ENCODE data around the gene DPH7.
"Not testable (repeated sequence)": the region's sequence is repeated elsewhere in the genome, so short reads cannot be mapped to it uniquely, and the experiment has no call there.

The DPH7 gene

DNA sequence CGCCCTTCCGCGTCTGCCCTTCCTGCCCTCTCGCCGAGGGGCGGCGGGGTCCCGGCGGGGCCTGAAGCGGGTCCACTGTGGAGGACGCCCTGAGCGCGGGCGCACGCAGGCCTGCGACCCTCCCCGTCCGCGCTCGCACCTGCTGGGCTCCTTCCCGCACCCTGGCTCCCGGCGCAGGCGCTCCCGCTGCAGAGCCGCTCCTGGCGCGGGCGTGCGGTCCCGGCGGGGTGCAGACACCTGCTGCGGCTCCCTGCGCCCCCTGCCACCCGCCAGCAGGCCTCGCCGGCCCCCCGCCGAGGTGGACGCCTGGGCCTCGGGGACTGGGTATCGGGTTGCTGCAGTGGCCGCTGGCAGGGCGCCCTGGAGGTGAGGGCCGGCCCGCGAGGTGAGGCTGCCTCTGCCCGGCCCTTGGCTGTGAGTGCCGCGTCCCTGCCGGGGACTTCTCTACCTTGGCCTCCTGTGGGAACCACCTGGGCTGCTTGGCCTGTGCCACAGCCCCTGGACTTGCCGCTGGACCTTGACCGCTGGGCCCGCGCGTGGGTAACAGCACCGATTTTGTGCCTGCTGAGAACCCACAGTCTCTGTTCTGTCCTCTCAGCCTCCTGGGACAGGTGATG lies 27.4 kb upstream of the DPH7 start:
- DNase-seq (ENCODE audit: low spot score) = peak; percentile 39

DNA sequence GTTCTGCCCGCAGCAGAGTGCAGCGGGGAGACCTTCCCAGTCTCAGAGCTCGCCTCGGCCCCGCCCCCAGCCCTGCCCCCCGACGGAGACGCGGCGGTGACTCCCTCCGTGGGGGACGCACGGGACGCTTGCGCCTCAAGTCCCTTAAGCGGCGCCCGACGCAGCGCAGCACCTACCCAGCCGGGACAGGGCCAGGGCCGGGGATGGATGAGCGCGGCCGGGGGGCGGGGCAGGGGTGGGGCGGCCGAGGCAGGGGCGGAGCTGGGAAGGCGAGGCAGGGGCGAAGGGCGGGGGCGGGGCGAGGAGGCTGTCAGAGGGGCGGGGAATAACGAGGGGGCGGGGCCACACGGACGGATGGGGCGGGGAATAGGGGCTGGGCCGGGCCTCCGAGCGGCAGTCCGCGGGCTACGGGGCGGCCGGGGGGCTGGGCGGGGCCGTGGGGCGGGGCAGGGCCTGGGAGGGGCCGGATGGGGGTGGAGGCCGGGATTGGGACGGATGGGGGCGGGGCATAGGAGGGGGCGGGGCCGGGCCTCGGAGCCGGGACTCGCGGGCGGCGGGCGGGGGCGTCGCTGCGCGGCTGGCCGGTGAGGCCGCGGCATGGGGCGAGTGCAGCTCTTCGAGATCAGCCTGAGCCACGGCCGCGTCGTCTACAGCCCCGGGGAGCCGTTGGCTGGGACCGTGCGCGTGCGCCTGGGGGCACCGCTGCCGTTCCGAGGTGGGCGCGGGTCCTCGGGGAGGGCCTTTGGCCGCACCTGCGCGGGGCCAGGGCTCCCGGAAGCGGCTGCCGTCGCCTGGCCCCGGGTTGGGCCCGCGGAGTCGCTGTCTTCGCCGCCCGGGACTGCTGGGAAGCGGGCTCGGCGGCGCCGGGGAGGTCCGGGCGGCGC lies 26.6 kb upstream of the DPH7 start, which contains the start of gene ARRDC1:
Gene ARRDC1, plus strand, starts transcription at position 566 of the 884 bp plus-strand sequence. Its CDS starts 32 bp downstream, at position 598.
- peak; percentile 91 for DNase-seq (ENCODE audit: low spot score)

DNA sequence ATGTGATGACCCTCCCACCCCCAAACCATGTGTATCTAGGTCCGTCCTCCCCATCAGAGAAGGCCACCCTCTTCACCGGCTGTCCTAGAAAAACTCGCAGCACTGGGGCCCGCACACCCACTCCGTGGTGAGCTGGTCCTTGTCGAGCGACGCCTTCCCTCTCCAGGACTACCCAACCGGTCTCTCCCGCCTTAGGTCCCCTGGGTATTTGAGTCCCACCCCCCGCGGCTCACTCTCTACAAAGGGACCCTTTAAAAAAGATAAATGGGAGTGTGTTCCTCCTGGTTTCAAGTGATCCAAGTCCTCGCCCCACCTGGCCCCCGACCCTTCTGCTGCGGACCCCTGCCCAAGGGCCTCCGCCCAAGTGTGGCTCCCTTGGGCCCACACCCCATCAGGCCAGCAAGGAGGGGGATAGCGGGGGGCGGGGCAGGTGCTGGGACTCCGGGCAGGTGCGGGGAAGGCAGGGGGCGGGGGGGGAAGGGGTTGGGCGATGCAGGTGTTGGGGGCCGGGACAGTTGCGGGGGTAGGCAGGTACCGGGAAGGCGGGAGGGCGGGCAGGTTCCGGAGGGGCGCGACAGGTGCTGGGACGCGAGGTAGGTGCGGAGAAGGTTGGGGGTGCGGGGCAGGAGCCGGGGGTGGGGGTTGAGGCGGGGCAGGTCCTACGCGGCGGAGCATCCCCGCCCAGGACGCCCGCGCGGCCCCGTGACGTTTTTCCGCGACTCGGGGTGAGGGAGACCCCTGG lies 25.8 kb upstream of the DPH7 start:
- DNase-seq (ENCODE audit: low spot score) = no peak

DNA sequence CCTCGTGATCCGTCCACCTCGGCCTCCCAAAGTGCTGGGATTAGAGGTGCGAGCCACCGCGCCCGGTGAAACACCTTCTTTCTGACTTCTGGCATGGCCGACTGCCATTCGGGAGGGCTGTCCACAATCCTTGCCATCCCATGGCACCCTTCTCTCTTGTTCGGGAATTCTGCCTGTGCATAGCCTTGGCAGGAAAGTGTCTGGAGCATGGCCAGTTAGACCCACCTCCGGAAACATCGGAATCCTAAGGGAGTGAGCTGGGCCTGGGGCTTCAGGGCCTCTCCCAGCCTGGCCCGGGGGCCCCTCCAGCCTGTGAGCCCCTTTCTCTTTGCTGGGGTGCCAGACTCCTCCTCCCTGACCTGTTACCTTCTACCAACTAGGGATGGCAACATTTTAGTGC lies 25.2 kb upstream of the DPH7 start:
- no peak for DNase-seq (ENCODE audit: low spot score)

DNA sequence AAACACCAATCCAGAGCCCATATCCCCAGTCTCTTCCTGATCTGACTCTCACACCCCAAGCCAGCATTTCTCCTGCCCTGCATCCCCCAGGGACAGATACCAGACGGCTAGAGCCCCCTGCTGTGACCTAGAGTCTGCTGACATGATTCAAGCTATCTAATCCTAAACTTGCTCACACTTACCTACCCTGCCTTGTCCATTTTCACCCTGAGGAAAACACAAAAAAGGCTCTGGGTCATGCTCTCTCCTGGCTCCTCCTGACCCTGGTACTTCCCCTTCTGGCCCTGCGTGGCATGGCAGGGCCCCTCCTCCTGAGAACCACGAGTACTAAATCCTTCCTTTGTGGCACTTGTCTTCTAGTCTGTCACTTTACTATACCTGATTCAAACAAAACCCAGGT lies 23.9 kb upstream of the DPH7 start:
- DNase-seq (ENCODE audit: low spot score) = no peak

DNA sequence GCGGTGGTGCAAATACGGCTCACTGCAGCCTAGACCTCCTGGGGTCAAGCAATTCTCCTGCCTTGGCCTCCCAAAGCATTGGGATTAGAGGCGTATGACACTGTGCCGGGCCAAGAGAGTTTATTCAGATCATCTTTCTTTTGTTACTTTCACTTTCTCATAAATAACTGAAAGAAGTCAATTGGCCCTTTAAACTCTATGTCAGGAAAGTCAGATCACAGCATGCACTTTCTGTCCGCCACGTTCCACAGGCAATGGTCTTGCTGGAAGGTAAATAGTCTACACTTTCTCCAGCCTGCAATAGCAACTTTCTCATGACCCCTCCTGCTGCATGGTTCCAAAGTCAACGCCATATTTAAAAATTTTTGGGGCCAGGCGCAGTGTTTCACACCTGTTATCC lies 20.2 kb upstream of the DPH7 start:
- no peak for DNase-seq (ENCODE audit: low spot score)

DNA sequence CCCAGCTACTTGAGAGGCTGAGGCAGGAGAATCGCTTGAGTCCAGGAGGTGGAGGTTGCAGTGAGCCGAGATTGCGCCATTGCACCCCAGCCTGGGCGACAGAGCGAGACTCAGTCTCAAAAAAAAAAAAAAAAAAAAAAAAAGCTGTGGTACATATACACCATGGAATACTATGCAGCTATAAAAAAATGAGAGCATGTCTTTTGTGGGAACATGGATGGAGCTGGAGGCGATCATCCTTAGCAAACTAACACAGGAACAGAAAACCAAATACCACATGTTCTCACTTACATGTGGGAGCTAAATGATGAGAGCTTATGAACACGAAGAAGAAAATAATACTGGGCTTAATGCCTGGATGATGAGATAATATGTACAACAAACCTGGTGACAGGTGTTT lies 17.9 kb upstream of the DPH7 start:
- DNase-seq (ENCODE audit: low spot score) = not testable (repeated sequence)

DNA sequence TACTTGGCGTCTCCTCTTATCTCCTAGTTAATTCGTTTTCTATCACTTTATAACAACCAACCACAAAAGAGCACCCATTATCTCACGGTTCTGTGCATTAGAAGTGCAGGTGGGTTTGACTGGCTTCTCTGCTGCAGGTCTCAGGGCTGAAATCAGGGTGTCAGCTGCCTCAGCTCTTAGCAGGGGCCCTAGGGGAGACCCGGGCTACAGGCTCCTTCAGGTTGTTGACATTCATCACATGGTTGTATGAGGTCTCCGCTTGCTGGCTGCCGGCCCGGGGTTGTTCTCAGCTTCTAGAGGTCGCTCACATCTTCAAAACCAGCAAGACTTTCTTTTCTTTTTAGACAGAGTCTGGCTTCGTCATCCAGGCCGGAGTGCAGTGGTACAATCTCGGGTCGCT lies 14.5 kb upstream of the DPH7 start:
- DNase-seq (ENCODE audit: low spot score) = no peak

DNA sequence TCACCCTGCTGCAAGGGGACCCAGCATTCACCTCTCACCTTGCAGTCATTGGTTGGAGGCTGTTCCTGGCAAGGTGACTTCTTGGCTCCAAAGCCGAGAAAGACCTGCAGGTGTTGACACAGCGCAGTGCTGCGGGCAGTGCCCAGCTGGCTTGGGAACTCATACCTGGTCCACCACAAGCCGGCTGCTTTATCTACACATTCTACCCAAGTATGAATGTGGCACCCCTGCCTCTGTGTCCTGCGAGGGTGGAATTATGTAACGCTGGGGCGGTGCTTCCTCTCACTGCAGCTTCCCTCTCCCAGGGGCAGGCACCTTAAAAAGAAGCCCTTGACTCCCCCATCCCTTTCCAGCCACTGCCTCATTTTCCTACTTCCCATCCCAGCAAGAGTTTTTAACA lies 14.0 kb upstream of the DPH7 start:
- no peak for DNase-seq (ENCODE audit: low spot score)

DNA sequence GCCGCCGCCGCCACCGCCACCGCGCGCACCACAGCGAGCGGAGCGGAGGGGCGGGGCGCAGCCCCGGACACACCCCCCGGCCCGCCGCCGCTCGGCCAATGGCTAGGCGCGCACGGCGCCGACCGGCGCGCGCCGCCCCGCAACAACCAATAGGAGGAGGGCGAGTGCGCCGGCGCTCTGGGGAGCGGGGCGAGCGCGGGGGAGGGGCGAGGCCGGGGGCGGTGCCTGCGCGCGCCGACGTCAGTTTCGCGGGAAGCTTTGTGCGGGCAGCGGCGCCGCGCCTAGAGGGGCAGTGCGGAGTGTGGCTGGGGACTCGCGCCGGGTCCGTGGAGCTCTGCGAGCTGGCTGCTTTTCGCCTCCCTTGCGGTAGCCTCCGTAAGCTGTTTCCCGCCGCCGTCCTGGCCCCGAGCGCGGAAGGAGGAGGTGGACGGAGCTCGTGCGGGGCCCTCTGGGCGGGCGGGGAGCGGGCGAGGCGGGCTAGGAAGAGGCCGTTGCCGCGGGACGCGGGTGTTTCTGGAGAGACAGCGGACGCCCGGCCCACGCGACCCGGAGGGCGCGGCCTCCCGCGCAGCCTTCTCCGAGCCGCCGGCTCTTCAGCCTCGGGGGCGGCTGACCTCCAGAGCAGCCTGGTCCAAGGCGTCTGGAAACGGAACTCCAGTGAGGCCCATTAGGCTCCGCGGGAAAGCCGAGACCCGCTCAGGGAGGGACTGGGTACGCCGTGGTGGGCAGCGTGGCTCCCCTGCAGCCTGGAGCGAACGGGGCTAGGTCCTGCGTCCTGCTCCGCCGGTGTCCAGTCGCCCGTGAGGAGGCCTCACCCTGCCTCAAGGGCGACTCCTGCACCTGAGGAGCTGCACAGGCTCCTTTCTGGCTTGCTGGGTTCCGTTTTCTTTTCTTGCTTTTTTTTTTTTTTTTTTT lies 12.0 kb upstream of the DPH7 start, which contains the start of gene ZMYND19:
Gene ZMYND19, minus strand, starts transcription at position 44 of the 915 bp plus-strand sequence. CDS start 249 bp downstream, outside the sequence.
- peak; percentile 99 for DNase-seq (ENCODE audit: low spot score)

DNA sequence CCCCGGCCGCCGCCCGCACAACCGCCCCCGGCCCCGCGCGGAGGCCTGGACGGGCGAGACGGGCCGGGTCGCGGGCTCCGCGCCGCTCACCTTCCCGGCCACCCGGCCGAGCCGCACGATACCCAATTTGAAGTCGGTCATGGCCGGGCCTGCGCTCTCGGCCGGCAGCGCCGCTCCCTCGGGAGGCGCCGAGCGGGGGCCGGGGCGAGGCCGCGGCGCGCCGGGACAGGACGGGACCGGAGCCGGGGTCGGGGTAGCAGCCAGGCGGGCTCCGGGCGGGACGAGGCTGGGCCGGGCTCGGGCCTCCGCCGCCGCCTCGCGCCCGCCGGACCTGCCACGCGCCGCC lies 11.4 kb upstream of the DPH7 start:
- DNase-seq (ENCODE audit: low spot score) = no peak

DNA sequence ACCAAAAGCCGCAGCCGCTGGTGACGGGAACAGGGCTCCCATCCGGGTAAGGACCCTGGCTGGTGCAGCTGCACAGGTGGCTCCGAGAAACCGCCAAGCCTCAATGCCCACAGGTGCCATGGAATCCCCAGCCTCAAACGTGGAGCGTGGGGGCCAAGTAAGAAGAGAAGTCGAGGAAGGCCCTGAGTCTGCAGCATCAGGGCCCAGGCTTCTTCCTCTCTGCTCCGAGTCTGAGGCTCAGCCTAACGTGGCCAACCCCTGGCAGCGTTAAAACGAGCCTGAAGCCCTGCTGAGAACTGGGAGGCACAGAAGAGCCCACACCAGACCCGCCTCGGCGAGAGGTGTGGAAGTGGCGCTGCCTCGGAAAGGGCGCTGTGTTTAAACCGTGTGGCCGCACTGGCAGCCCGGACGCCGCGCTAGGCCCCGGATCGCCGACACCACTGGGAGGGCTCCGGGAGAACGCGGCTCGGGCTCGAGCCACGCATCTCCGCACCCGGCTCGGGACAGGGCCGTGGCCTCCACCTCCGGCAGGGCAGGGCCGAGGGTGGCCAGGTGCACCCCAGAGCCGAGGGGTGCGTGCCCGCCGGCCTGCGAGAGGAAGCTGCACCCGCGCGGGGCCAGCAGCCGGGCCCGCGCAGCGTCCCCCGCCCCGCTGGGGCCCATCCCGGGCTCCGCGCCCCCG lies 10.9 kb upstream of the DPH7 start:
- DNase-seq (ENCODE audit: low spot score) = no peak

DNA sequence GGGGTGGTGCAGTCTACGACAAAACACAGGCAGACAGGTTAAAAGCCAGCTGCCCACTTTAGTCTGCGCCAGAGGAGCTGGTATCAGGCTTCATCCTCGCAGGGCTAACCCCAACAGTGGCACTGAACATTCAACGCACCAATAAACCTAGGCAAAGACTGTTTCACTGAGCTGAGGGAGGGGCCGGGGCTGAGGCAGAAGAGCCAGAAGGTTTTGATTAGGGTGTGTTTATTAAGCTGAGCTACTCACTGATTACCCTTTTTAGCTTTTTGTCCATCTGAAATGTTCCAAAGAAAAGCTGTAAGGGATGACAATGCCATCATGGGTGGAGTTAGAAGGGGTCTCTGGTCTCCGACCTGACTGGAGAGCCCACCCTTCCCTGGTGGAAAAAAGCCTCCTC lies 10.2 kb upstream of the DPH7 start:
- DNase-seq (ENCODE audit: low spot score) = no peak

DNA sequence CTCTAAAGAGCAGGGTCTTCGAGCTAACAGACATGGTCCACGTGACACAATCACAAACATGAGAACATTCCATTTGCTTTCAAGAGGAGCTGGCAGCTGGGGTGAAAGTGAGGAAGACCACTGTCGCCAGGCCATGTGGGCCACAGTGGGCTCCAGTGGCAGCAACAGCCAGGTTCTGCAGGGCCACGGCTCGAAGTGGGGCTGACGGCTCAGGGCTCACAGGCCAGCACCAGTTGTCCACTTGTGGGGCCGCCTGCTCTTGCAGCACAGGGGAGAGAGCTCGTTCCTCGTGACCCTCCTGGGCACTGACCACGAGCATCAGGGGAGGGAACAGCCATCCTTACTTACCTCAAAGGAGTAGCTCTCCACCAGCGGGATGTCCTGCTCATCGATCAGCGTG lies 9.6 kb upstream of the DPH7 start:
- no peak for DNase-seq (ENCODE audit: low spot score)

DNA sequence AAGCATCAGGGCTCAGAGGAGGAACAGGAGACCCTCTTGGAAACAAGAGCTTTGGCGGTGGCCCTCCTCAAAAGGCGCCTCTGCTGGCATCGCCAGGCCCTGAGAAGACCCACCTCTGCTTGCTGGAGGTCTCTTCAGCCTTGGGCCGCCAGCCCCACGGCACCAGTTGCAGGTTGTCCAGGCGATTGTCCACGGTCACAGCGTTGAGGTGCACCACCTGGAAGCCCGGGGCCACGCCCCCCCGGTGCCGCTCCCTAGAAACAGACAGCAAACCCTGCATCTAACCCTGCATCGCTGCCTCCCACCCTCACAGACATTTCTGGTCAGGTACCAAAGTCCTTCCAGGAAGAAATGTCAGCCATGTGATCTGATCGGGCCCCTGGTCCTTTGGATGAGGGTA lies 8.1 kb upstream of the DPH7 start:
- no peak for DNase-seq (ENCODE audit: low spot score)

DNA sequence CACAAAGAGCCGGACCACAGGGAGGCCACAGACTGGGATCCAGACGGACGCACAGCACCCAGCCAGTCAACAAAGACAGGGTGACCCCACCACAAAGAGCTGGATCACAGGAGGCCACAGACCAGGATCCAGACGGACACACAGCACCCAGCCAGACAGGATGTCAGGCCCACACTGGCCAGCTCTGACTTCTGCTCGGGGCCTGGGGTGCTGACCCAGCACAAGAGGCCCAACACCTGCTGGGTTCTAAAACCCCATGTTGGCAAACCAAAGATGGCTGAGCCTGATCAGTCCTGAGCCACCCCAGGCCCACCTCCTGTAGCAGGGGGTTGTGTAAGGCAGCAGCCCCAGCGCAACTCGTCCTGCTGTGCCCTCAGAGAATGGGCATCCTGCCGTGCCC lies 5.2 kb upstream of the DPH7 start:
- DNase-seq (ENCODE audit: low spot score) = no peak

DNA sequence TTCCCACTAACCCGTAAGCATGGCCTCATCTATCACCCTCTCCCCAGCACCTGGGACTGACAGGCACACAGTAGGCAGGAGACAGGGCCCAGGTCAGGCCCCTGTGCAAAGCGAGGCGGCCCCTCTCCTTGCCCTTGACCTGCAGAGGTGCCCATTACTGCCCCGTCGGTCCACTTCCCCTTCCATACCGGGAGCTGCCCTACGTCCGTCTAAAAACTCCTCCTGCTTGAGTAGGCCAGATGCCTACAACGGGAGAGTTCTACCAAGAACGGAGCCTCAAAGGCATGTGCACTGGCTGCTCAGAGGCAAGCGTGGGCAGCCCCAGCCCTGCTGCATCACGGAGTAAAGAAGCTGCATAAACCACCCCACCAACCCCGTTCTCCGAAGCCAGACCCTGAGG lies 4.6 kb upstream of the DPH7 start:
- DNase-seq (ENCODE audit: low spot score) = no peak

DNA sequence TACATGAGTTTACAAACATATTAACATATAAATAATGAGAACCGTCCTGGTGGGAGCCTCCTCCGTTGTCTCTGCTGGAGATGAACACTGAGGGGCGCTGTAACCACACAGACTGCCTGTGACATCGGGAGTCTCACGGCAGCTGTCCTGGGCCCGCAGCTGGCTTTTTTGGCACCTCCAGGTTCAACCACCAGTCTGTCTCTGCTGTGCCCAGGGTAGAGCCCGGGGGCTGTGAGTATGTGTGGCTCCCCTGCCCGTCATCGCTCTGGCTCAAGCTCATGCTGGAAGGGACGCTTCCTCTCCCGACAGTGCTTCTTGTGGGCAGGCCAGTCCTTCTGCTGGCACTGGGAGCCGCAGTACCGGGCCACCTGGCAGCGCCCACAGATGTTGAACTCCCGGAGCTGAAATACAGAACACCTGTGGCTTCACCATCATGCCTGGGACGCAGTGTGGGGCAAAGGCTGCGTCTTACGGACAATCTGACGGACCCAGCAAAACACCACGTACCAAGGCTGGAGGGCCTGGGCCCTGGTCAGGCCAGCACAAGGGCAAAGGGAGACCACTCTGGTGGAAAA lies 3.6 kb upstream of the DPH7 start:
- DNase-seq (ENCODE audit: low spot score) = peak; percentile 67

DNA sequence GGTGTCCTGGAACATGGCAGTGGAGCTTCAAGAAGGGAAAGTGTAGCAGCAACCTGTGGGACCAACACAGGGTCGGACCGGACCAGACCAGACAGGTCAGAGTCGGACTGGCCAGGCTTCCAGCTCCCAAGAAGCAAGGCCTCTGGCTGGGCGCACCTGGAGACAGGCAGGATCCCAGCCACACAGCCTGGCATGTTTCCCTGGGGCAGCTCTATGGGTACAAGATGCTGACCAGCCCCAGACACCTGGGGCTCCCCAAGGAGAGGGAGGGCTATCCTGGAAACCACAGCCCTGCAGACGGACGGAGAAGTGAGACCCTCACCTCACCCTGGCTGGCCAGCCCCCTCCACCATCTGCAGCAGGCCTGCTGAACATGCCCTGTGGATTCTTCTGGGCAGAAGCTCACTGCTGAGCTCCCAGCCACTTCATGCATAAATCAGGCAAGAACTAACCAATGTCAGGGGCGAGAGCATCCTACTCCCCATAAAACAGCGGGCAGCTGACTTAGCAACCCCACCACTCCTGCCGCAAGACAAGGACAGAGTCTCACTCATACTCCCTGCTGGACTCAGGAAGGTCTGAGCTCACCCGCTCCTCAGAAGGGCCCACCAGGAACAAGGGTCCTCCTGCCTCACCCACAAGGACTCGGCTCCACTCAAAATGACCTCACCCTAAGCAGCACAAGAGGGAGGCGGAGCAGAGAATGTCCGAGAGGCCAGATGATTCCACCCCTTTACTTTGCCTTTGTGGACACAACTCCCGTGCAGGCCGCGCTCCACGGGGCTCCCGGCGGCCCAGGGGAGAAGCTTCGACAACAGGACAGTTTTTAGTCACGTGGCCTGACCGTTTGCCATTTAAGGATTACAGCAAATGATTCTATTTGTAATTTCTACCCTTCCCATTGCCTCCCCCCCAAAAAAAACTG lies 2.9 kb upstream of the DPH7 start:
- DNase-seq (ENCODE audit: low spot score) = no peak

DNA sequence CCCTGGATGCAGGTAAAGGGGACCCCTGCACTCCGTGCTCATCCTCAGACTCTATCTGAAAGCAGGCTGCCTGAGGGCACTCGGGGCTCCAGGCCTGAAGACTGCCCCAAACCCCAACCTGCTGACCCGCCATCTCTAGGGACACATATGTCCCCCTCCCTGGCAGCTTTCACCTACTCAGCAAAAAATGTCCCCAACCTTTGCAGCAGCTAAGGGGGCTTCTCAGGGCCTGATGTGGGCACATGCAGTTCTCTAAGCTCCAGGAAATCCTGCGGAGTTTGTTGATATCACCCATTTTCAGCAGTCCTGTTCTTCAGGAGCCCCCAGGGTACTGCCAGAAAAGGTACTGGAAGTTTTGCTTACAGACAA lies 2.2 kb upstream of the DPH7 start:
- DNase-seq (ENCODE audit: low spot score) = no peak
